NCI-H748 (cell line): Measurements from ENCODE around the gene MRGPRD.

Source experiments
- DNase-seq: peaks from one replicate; lab custom pipeline; 2025; ENCODE audit not compliant: unreplicated experiment; lab: John Stamatoyannopoulos, UW

The MRGPRD gene

GRCh38 chr11:68933605-68934320, 47.0 kb downstream of the MRGPRD start:
- DNase-seq = peak; percentile 88

- DNase-seq = no peak
These were observed 47.7 kb downstream of the MRGPRD start for GRCh38 chr11:68932933-68933577.

DNA sequence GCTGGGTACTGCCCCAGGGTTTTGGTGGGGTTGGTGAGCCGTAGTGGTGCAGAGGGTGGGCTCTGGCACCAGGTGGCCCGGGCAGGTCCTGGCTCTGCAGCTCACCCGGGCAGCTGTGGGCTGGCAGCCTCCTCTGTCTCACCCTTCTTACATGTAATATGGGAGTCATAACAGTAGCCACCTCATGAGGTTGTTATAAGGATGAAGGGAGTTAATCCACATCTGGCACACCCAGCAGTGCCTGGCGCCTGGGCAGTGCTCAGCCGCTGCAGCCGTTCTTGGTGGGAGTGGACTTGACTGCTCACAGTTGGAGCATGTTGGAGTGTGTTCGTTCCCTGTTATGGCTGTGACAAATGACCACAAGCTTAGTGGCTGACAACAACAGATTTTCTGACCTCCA, 48.4 kb downstream of the MRGPRD start:
- DNase-seq = no peak

GRCh38 chr11:68931911-68932310, 48.9 kb downstream of the MRGPRD start:
- no peak for DNase-seq

- no peak for DNase-seq
These were observed 49.6 kb downstream of the MRGPRD start for GRCh38 chr11:68930991-68931855.
